Ascending aorta (tissue), 2 donors: ENCODE results near the gene SMCO4. TPM values are rescaled to one million over a fixed set of nuclear protein-coding genes. Genes with fewer than 3 reads are reported as not detected.

Experiments
- DNase-seq, 2 donors: peaks; one replicate each; pipeline ENCODE4 v3.0.0-alpha.2; 2019; ENCODE audit warnings: low spot score in 2 of 2
- H3K27ac ChIP-seq, 2 donors: fragments of 200-600 bp; sonication (generic); one replicate each; pipeline ENCODE4 v1.5.1; 2016 to 2017; ENCODE audit warnings: mild to moderate bottlenecking in 1 of 2
- H3K27me3 ChIP-seq: fragments of 200-600 bp; sonication (generic); one replicate; pipeline ENCODE4 v1.5.1; 2017
- H3K36me3 ChIP-seq, 2 donors: fragments of 200-600 bp; sonication (generic); one replicate each; pipeline ENCODE4 v1.5.1; 2016
- H3K4me1 ChIP-seq, 2 donors: fragments of 200-600 bp; sonication (generic); one replicate each; pipeline ENCODE4 v1.5.1; 2016 to 2017; ENCODE audit warnings: mild to moderate bottlenecking in 1 of 2
- H3K4me3 ChIP-seq, 2 donors: fragments of 200-600 bp; sonication (generic); one replicate each; pipeline ENCODE4 v1.5.1; 2016 to 2017; ENCODE audit warnings: mild to moderate bottlenecking in 1 of 2
- H3K9me3 ChIP-seq, 2 donors: fragments of 200-600 bp; sonication (generic); one replicate each; pipeline ENCODE4 v1.5.1; 2016
- CTCF ChIP-seq, 3 experiments: fragments of 200-600 bp in 2 of 3; fragments of 450-650 bp in 1 of 3; sonication (generic) in 2 of 3; IDR thresholded peaks; one replicate each; pipeline ENCODE4 v1.5.1; 2016 to 2019; ENCODE audit warnings: antibody characterized with exemption in 3 of 3, mild to moderate bottlenecking in 1 of 3, moderate library complexity in 1 of 3
- intact Hi-C: fragments of 100-400 bp; cut with DNase I; formaldehyde crosslinking; loops from one replicate; pipeline ENCODE4 v1.15.1; 2023
- total RNA-seq: library from RNA; depleted of rRNA; stranded (reverse); fragments of >200 nt; gene quantifications from one replicate; pipeline ENCODE4 v1.1.0, GENCODE V29; 2016

SMCO4 gene
- total RNA-seq, 1 donor from 2014 or later = 89.2 TPM

- Histone ChIP-seq H3K4me1 (no peaks in the 10 kb centered on the region), H3K36me3 (peaks cover 0 to 17% of the 10 kb centered on the region in 2 donors), H3K27ac (no peak overlapping the region), H3K9me3 (no peaks in the 10 kb centered on the region), H3K4me3 (no peak overlapping the region), H3K27me3 (no peaks in the 10 kb centered on the region)
- intact Hi-C loops = no loop called here
- TF ChIP-seq CTCF (IDR thresholded peaks at IDR 0.05) = no peak
- no peak for DNase-seq
These were observed 49.8 kb downstream of the SMCO4 start for GRCh38 chr11:93493252-93493897.

- Histone ChIP-seq H3K4me3 (no peak overlapping the region), H3K36me3 (peaks cover 0 to 13% of the 10 kb centered on the region in 2 donors), H3K27ac (no peak overlapping the region), H3K27me3 (no peaks in the 10 kb centered on the region), H3K4me1 (no peaks in the 10 kb centered on the region), H3K9me3 (no peaks in the 10 kb centered on the region)
- intact Hi-C loops = no loop called here
- no peak for TF ChIP-seq CTCF (IDR thresholded peaks at IDR 0.05)
- DNase-seq = no peak
These were observed 50.5 kb downstream of the SMCO4 start for GRCh38 chr11:93492464-93493251.

- no peak overlapping the region for H3K4me3 ChIP-seq
- peaks cover 0 to 12% of the 10 kb centered on the region in 2 donors for H3K36me3 ChIP-seq
- H3K27me3 ChIP-seq = no peaks in the 10 kb centered on the region
- DNase-seq = no peak
- intact Hi-C loops = no loop called here
- no peaks in the 10 kb centered on the region for H3K4me1 ChIP-seq
- H3K27ac ChIP-seq = no peak overlapping the region
- H3K9me3 ChIP-seq = no peaks in the 10 kb centered on the region
- TF ChIP-seq CTCF (IDR thresholded peaks at IDR 0.05) = no peak
These were observed 51.2 kb downstream of the SMCO4 start for GRCh38 chr11:93491973-93492372.

GRCh38 chr11:93490996-93491618 lies 52.1 kb downstream of the SMCO4 start:
- H3K27me3 ChIP-seq = no peaks in the 10 kb centered on the region
- peaks cover 0 to 12% of the 10 kb centered on the region in 2 donors for H3K36me3 ChIP-seq
- H3K27ac ChIP-seq = no peak overlapping the region
- no peaks in the 10 kb centered on the region for H3K9me3 ChIP-seq
- intact Hi-C loops = no loop called here
- DNase-seq = no peak
- TF ChIP-seq CTCF (IDR thresholded peaks at IDR 0.05) = no peak
- H3K4me3 ChIP-seq = no peak overlapping the region
- no peaks in the 10 kb centered on the region for H3K4me1 ChIP-seq

- no peaks in the 10 kb centered on the region for H3K9me3 ChIP-seq
- peaks cover 0 to 10% of the 10 kb centered on the region in 2 donors for H3K36me3 ChIP-seq
- no peak for TF ChIP-seq CTCF (IDR thresholded peaks at IDR 0.05)
- no peaks in the 10 kb centered on the region for H3K27me3 ChIP-seq
- no peak overlapping the region for H3K4me3 ChIP-seq
- H3K4me1 ChIP-seq = no peaks in the 10 kb centered on the region
- intact Hi-C loops = loop anchor here (10.0 kb wide), 1 partner anchor 135 kb away; no protein-coding TSS in a partner anchor
- no peak for DNase-seq
- no peak overlapping the region for H3K27ac ChIP-seq
These were observed 53.4 kb downstream of the SMCO4 start for GRCh38 chr11:93489841-93490240.
